ENCODE data around the gene PTH1R. TPM values are rescaled to one million over a fixed set of nuclear protein-coding genes. Genes with fewer than 3 reads are reported as not detected.

PTH1R gene
- total RNA-seq, 1 experiment from 2014 or later: 0.30 TPM

- DNase-seq (ENCODE audit: extremely low read depth, low read depth): no peak
These were observed 15.0 kb upstream of the PTH1R start for GRCh38 chr3:46862369-46863025.

GRCh38 chr3:46863261-46863782 lies 14.2 kb upstream of the PTH1R start, which contains the start of gene MYL3:
Gene MYL3 (minus strand): TSS chr3:46863444. CDS start chr3:46863390, 54 bp downstream.
- no peak for DNase-seq (ENCODE audit: extremely low read depth, low read depth)

- DNase-seq (ENCODE audit: extremely low read depth, low read depth): no peak
These were observed 13.2 kb upstream of the PTH1R start for GRCh38 chr3:46864061-46864881.

- DNase-seq (ENCODE audit: extremely low read depth, low read depth): no peak
These were observed 12.5 kb upstream of the PTH1R start for GRCh38 chr3:46865031-46865507.

- no peak for DNase-seq (ENCODE audit: extremely low read depth, low read depth)
These were observed 12.0 kb upstream of the PTH1R start for GRCh38 chr3:46865546-46865945.

GRCh38 chr3:46866032-46866595 lies 11.4 kb upstream of the PTH1R start:
- no peak for DNase-seq (ENCODE audit: extremely low read depth, low read depth)

GRCh38 chr3:46866720-46867549 lies 10.6 kb upstream of the PTH1R start:
- peak; percentile 45 for DNase-seq (ENCODE audit: extremely low read depth, low read depth)

- DNase-seq (ENCODE audit: extremely low read depth, low read depth): no peak
These were observed 10.0 kb upstream of the PTH1R start for GRCh38 chr3:46867550-46867898.

GRCh38 chr3:46868287-46868686 lies 9.2 kb upstream of the PTH1R start:
- no peak for DNase-seq (ENCODE audit: extremely low read depth, low read depth)

- DNase-seq (ENCODE audit: extremely low read depth, low read depth): no peak
These were observed 8.6 kb upstream of the PTH1R start for GRCh38 chr3:46868948-46869347.

GRCh38 chr3:46869440-46869839 lies 8.1 kb upstream of the PTH1R start:
- no peak for DNase-seq (ENCODE audit: extremely low read depth, low read depth)

GRCh38 chr3:46870651-46871050 lies 6.9 kb upstream of the PTH1R start:
- DNase-seq (ENCODE audit: extremely low read depth, low read depth): no peak

GRCh38 chr3:46871222-46871621 lies 6.3 kb upstream of the PTH1R start:
- no peak for DNase-seq (ENCODE audit: extremely low read depth, low read depth)

GRCh38 chr3:46873521-46873920 lies 4.0 kb upstream of the PTH1R start:
- DNase-seq (ENCODE audit: extremely low read depth, low read depth): no peak

GRCh38 chr3:46874430-46874829 lies 3.1 kb upstream of the PTH1R start:
- no peak for DNase-seq (ENCODE audit: extremely low read depth, low read depth)

GRCh38 chr3:46875560-46875959 lies 2.0 kb upstream of the PTH1R start:
- DNase-seq (ENCODE audit: extremely low read depth, low read depth): no peak

GRCh38 chr3:46876313-46877300 lies 914 bp upstream of the PTH1R start:
- no peak for DNase-seq (ENCODE audit: extremely low read depth, low read depth)

GRCh38 chr3:46878781-46879436 lies 1.4 kb downstream of the PTH1R start:
- DNase-seq (ENCODE audit: extremely low read depth, low read depth): no peak

All from NCI-H460 (cell line).